Duodenal mucosa (tissue), 2 donors: ENCODE data around the gene PSAP.

Experiments
- H3K27ac ChIP-seq: one replicate; pipeline ENCODE4 v1.7.0; 2013; ENCODE audit warnings: low read depth, low read length
- H3K27me3 ChIP-seq, 2 donors: one replicate each; pipeline ENCODE4 v1.7.0; 2013; ENCODE audit warnings: low read length in 2 of 2, control low read depth in 1 of 2; ENCODE audit not compliant: insufficient read depth in 2 of 2, control insufficient read depth in 1 of 2
- H3K36me3 ChIP-seq, 2 donors: one replicate each; pipeline ENCODE4 v1.7.0; 2013; ENCODE audit warnings: low read length in 2 of 2, control low read depth in 1 of 2; ENCODE audit not compliant: insufficient read depth in 2 of 2, control insufficient read depth in 1 of 2
- H3K4me1 ChIP-seq, 2 donors: one replicate each; pipeline ENCODE4 v1.7.0; 2013; ENCODE audit warnings: low read length in 2 of 2, control low read depth in 1 of 2; ENCODE audit not compliant: insufficient read depth in 2 of 2, control insufficient read depth in 1 of 2
- H3K4me3 ChIP-seq, 2 donors: one replicate each; pipeline ENCODE4 v1.7.0; 2013; ENCODE audit warnings: low read length in 2 of 2, low read depth in 1 of 2
- H3K9ac ChIP-seq, 2 donors: one replicate each; pipeline ENCODE4 v1.7.0; 2013; ENCODE audit warnings: low read length in 2 of 2, low read depth in 1 of 2
- H3K9me3 ChIP-seq, 2 donors: one replicate each; pipeline ENCODE4 v1.7.0; 2013; ENCODE audit warnings: low read length in 2 of 2, control low read depth in 1 of 2; ENCODE audit not compliant: control insufficient read depth in 1 of 2

Gene PSAP

DNA sequence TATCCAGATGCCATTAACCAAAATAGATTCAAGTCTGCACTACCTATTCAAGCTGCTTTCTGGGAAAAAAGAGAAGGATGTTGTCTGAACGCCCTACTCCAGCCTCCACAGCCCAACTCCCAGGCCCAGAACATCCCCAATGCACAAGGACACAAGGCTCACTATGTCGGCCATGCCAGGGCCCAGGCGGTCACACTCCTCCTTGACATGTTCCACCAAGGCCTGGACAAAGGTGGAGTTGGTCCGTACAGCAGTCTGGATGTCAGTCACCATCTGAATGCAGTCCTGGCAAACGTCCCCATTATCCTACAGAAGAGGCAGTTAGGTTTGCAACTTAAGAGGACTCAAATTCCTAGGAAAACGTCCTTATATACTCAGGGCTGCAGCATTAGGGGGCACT, 23.2 kb downstream of the PSAP start:
- Histone ChIP-seq H3K27me3 (no peaks in the 10 kb centered on the region), H3K4me3 (no peak overlapping the region), H3K9me3 (no peaks in the 10 kb centered on the region), H3K4me1 (peaks cover 0 to 4% of the 10 kb centered on the region in 2 donors), H3K9ac (no peak overlapping the region), H3K27ac (no peak overlapping the region), H3K36me3 (peaks cover 54 to 89% of the 10 kb centered on the region in 2 donors)

DNA sequence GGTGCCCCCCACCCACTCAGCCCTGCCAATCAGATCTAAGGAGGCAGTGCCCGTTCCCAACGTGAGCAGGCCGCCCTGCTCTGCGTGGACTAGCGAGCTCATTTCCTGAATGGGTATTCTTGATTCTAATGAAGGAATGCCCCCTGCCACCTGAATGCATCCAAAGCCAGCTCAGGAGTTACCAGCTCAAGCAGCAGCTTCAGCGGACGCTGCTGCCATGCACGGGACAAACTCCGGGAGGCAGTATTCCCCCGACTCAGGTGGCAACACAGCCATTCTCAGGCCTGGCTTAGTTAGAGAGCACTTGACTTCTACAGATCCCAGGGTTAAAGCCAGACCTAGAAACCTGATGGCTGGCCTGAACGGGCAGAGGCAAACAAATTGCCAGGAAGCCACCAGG, 25.8 kb downstream of the PSAP start:
- Histone ChIP-seq H3K9ac (no peak overlapping the region), H3K4me3 (no peak overlapping the region), H3K36me3 (peaks cover 59 to 90% of the 10 kb centered on the region in 2 donors), H3K27ac (no peak overlapping the region), H3K27me3 (no peaks in the 10 kb centered on the region), H3K4me1 (no peaks in the 10 kb centered on the region), H3K9me3 (no peaks in the 10 kb centered on the region)

DNA sequence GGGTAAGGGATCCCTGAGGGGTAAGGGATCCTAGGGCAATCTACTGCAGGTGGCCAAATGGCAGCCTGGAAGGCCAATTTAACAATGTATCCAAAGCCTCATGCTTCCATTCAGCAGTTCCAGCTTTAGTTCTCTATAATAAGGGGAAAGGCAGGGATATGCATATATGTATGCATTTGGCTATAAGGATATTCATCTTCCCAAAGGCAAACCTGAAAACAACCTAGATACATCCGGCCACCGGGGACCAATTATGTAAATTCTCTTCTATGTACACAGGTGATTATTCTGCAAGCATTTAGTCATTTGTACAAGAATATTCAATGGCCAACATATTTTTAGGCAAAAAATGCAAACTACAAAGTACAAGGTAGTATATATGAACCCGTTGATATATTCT, 26.7 kb downstream of the PSAP start:
- no peak overlapping the region for H3K4me3 ChIP-seq
- no peaks in the 10 kb centered on the region for H3K9me3 ChIP-seq
- H3K9ac ChIP-seq = no peak overlapping the region
- H3K4me1 ChIP-seq = no peaks in the 10 kb centered on the region
- H3K27me3 ChIP-seq = no peaks in the 10 kb centered on the region
- H3K27ac ChIP-seq = no peak overlapping the region
- peaks cover 64 to 92% of the 10 kb centered on the region in 2 donors for H3K36me3 ChIP-seq

DNA sequence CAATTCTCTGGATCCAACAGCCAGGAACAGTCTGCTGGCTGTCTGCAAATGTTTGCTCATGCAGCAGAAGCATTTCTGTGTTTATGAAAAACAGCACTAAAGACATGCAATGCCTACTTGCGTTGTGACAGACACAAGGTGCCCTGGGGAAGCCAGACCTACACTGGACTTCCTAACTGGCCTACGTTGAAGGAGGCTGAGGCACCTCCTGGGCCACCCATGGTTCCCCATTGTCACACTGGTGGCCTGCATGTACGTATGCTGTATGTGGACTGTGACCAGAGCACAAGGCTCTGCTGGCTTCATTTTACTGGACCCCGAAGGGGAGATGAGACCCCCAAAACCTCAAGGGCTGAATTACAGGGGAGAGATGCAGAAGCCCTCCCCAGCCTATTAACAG, 27.7 kb downstream of the PSAP start:
- no peak overlapping the region for H3K27ac ChIP-seq
- H3K4me1 ChIP-seq = no peaks in the 10 kb centered on the region
- peaks cover 64 to 92% of the 10 kb centered on the region in 2 donors for H3K36me3 ChIP-seq
- H3K9ac ChIP-seq = no peak overlapping the region
- no peak overlapping the region for H3K4me3 ChIP-seq
- no peaks in the 10 kb centered on the region for H3K27me3 ChIP-seq
- no peaks in the 10 kb centered on the region for H3K9me3 ChIP-seq

DNA sequence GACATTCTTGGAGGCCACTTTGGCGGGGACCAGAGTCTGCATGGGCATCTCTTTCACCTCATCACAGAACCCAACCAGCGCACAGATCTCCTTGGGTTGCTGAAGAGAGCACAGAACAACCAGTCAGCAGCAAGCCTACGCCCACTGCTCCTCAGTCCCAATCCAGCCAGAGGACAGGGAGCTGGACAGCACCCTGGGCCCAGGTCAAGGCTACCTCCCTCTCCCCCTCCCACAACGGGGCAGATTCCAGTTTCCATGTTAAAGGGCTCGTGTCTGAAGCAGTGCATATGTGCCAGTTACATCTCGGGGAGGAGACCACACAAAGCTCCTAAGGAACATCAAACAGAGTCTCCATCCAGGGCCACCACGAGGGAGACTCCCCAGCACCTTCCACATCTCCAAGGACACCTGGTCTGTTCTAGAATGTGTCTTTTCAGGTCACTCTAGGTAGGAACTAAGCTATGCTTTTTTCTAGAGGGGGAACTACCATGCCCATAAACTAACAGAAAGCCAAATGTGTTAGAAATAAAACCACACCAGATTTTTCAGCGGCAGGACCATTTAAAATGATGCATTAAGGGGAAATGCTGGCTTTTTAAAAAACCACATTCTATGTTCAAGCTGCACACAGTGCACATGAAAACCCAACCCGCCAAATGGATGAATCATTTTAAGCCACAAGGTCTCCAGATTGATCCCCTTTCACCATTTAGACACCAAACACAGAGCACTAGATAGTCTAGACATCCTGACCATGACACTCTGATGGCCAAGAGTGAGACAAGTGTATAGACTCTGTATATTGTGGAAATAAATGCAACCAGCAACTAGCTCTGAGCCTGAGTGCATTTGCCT, 28.9 kb downstream of the PSAP start:
- no peaks in the 10 kb centered on the region for H3K27me3 ChIP-seq
- H3K4me3 ChIP-seq = no peak overlapping the region
- H3K27ac ChIP-seq = no peak overlapping the region
- H3K9ac ChIP-seq = no peak overlapping the region
- peaks cover 66 to 95% of the 10 kb centered on the region in 2 donors for H3K36me3 ChIP-seq
- H3K4me1 ChIP-seq = no peaks in the 10 kb centered on the region
- H3K9me3 ChIP-seq = no peaks in the 10 kb centered on the region

DNA sequence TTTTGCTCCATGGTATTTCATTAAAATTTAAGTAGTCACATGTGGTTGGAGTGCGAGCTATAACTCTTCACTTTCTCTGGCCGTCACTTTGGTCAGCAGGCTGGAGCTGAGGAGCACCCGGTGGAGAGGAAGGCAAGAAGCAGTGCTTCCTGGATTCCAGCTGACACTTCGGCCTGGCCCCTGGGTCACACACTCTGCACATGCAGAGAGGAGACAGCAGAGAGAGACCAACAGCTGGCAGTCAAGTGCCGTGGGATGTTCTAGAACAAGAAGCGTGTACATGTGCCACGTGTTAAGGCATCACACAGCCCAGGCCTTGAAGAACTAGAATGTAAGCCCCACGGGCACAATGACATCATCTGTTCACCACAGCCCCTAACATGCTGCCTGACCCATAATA, 30.1 kb downstream of the PSAP start:
- no peaks in the 10 kb centered on the region for H3K9me3 ChIP-seq
- peaks cover 70 to 97% of the 10 kb centered on the region in 2 donors for H3K36me3 ChIP-seq
- H3K4me3 ChIP-seq = no peak overlapping the region
- H3K4me1 ChIP-seq = no peaks in the 10 kb centered on the region
- no peaks in the 10 kb centered on the region for H3K27me3 ChIP-seq
- H3K9ac ChIP-seq = no peak overlapping the region
- H3K27ac ChIP-seq = no peak overlapping the region

DNA sequence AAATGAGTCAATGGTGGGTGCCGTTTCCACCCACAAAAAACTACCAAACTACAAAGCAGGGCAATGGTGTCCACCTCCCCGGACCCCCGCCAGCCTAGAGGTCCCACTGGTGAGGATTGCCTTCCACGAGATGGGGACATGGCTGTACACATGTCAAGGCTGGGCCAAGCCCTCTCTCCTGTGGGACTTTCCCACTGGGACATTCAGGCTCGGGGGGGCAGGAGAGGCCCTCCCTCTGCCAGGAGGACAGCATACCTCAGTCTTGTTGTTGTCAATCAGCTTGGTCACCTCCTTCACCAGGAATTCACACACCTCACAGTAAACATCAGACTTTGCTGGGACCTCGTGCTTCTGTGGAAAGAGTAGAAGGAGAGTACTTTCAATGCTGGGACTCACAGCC, 31.1 kb downstream of the PSAP start:
- no peaks in the 10 kb centered on the region for H3K4me1 ChIP-seq
- H3K36me3 ChIP-seq = peaks cover 72 to 97% of the 10 kb centered on the region in 2 donors
- no peaks in the 10 kb centered on the region for H3K27me3 ChIP-seq
- no peaks in the 10 kb centered on the region for H3K9me3 ChIP-seq
- no peak overlapping the region for H3K27ac ChIP-seq
- no peak overlapping the region for H3K9ac ChIP-seq
- H3K4me3 ChIP-seq = no peak overlapping the region

DNA sequence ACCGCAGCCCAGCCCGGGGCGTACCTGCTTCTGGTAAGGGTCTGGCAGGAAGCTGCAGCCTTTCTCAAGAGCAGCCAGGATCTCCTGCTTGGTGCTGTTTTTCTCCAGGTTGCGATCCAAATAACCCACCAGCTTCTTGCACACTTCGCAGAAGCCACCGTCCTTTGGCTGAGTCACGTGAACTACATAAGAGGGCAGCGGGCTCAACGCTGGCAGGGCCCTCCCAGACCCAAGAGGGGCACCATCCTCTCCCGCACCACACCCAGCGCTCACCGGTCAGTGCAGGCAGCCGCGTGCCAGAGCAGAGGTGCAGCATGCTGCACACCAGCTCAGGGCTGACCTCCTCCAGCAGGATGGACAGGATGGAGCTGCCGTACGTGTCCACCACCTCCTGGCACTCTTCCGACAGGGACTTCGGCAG, 31.6 kb downstream of the PSAP start:
- no peak overlapping the region for H3K4me3 ChIP-seq
- H3K27me3 ChIP-seq = no peaks in the 10 kb centered on the region
- no peaks in the 10 kb centered on the region for H3K9me3 ChIP-seq
- no peaks in the 10 kb centered on the region for H3K4me1 ChIP-seq
- no peak overlapping the region for H3K9ac ChIP-seq
- peaks cover 70 to 96% of the 10 kb centered on the region in 2 donors for H3K36me3 ChIP-seq
- H3K27ac ChIP-seq = no peak overlapping the region

DNA sequence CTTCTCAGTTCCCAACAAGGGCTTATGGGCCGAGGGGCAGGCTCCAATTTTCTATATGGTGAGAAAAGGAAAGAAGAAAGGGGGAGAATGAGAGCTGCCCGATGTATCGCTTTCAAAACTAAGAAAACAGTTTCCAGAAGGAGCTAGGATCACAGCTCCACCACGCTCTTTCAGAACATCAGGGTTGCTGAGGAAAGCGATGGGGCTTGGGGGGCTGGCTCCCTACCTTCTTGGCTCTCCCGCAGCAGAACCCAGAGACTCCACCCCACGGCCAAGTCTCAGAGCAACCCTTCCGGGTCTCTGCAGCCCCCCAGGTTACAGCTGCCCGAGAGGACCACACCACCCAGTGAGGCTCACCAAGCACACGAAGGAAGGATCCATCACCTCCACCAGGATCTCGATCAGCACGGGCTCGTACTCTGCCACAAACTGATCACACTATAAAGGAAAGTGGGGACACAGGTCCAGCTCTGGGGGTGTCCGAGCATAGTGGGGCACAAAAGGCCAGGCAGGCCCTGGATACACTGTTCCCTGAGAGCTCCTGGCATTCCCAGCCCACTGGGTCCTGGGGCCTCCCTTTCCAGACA, 32.3 kb downstream of the PSAP start:
- no peak overlapping the region for H3K27ac ChIP-seq
- H3K9ac ChIP-seq = no peak overlapping the region

DNA sequence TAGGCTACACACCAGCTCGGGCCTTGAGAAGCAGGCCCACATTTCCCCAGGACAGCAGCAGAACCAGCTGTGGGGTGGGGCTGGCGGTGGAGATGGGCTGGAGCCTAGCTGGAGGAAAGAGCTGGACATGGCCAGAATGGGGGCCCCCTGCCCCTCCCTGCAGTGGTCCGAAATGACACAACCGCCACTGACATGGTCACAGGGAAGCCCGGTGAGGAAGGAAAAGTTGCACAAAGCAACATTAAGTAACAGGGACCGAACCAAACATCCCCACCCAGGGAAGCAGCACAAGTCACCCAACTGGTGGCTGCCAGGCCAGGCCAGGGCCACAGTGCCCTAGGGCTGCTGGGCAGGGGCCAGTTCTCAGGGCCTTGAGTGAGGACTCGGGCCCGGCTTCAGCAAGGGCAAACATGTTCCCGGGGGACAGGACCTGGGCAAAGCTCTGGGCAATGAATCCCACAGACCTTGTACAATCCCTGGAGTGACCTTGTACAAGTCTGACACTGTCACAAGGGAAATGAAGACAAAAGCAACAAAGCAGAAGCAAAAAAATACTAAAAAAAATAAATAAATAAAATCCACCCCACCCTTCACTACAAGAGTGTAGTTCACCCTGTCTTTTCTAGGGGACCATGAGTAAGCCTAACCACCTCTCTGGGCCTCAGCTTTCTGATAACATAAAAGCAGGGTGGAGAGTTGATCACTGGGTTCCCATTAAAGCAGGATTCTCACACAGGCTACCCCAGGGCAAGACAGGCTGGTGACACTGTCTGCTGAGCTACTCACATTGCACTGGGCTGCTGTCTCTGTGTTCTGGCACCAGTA, 33.0 kb downstream of the PSAP start:
- Histone ChIP-seq H3K27me3 (no peaks in the 10 kb centered on the region), H3K36me3 (peaks cover 57 to 83% of the 10 kb centered on the region in 2 donors), H3K9me3 (no peaks in the 10 kb centered on the region), H3K27ac (no peak overlapping the region), H3K4me3 (no peak overlapping the region), H3K9ac (no peak overlapping the region), H3K4me1 (no peaks in the 10 kb centered on the region)

More for the DNA sequence above, 32.3 kb downstream of the PSAP start:
- Histone ChIP-seq H3K27me3 (no peaks in the 10 kb centered on the region), H3K4me3 (no peak overlapping the region), H3K4me1 (no peaks in the 10 kb centered on the region), H3K9me3 (no peaks in the 10 kb centered on the region), H3K36me3 (peaks cover 64 to 90% of the 10 kb centered on the region in 2 donors)
